NT2/D1 (cell line): Measurements from ENCODE around the gene NGF.

Source experiments
- YY1 ChIP-seq: IDR thresholded peaks from 2 replicates; pipeline ENCODE4 v1.6.1; 2011; ENCODE audit not compliant: insufficient read length, insufficient read depth
- ZNF274 ChIP-seq: IDR thresholded peaks from 2 replicates; pipeline ENCODE4 v1.6.1; 2011; ENCODE audit warnings: mild to moderate bottlenecking, low read depth, low read length

- TF ChIP-seq YY1 (no peak), ZNF274 (no peak)
These were observed 9.2 kb upstream of the NGF start for GRCh38 chr1:115347282-115347681.
